Fibroblast of the aortic adventitia (primary cell): ENCODE data around the gene RPS15. TPM values are rescaled to one million over a fixed set of nuclear protein-coding genes. Genes with fewer than 3 reads are reported as not detected.

Experiments
- DNase-seq: peaks from one replicate; pipeline ENCODE4 v3.0.0-alpha.2; 2010; ENCODE audit warnings: low read depth
- H3K4me3 ChIP-seq: 2 replicates; pipeline ENCODE4 v1.5.1; 2011; ENCODE audit warnings: low read depth, mild to moderate bottlenecking, control low read depth, low read length, moderate library complexity
- CTCF ChIP-seq: IDR thresholded peaks from 2 replicates; pipeline ENCODE4 v1.5.1; 2011; ENCODE audit warnings: mild to moderate bottlenecking, low read length, control low read depth, inconsistent platforms; ENCODE audit not compliant: insufficient read depth
- total RNA-seq: library from RNA; depleted of rRNA; stranded (reverse); fragments of >200 nt; gene quantifications from 2 replicates; pipeline ENCODE4 v1.2.3, GENCODE V29; 2012; ENCODE audit warnings: low replicate concordance

RPS15 gene
- total RNA-seq, 1 donor = 712 TPM

- DNase-seq = no peak
- no peak overlapping the region for H3K4me3 ChIP-seq
- no peak for TF ChIP-seq CTCF
These were observed 27.4 kb upstream of the RPS15 start for GRCh38 chr19:1410789-1411188.

- TF ChIP-seq CTCF = no peak
- H3K4me3 ChIP-seq = peak overlapping the region; percentile 17
- peak; percentile 56 for DNase-seq
These were observed 26.7 kb upstream of the RPS15 start for GRCh38 chr19:1411255-1412191.

GRCh38 chr19:1412323-1412923, 25.8 kb upstream of the RPS15 start:
- no peak for TF ChIP-seq CTCF
- no peak for DNase-seq
- no peak overlapping the region for H3K4me3 ChIP-seq

GRCh38 chr19:1412995-1413800, 25.0 kb upstream of the RPS15 start:
- H3K4me3 ChIP-seq = no peak overlapping the region
- TF ChIP-seq CTCF = no peak
- no peak for DNase-seq

- DNase-seq = no peak
- TF ChIP-seq CTCF = no peak
- H3K4me3 ChIP-seq = peak overlapping the region; percentile 10
These were observed 22.0 kb upstream of the RPS15 start for GRCh38 chr19:1416014-1416841.

GRCh38 chr19:1417145-1417544, 21.1 kb upstream of the RPS15 start:
- H3K4me3 ChIP-seq = no peak overlapping the region
- no peak for TF ChIP-seq CTCF
- peak; percentile 46 for DNase-seq
